Smooth muscle cell (in vitro differentiated cells): Measurements from ENCODE around the gene GZF1. TPM values are rescaled to one million over a fixed set of nuclear protein-coding genes. Genes with fewer than 3 reads are reported as not detected.
A peak's percentile ranks its signal among the peaks of the same experiment; 100 is the strongest.

Experiments used
- DNase-seq: peaks from one replicate; lab custom pipeline; 2025; ENCODE audit not compliant: unreplicated experiment; lab: John Stamatoyannopoulos, UW
- H2AFZ ChIP-seq: fragments of 200-600 bp; sonication (generic); 2 replicates; pipeline ENCODE4 v1.6.0; 2016; ENCODE audit warnings: antibody characterized with exemption, low read depth, mild to moderate bottlenecking
- H3F3A ChIP-seq: fragments of 200-600 bp; sonication (generic); 2 replicates; pipeline ENCODE4 v1.6.0; 2017; ENCODE audit warnings: antibody characterized with exemption, low read depth
- H3K27ac ChIP-seq: fragments of 200-600 bp; sonication (generic); 2 replicates; pipeline ENCODE4 v1.5.1; 2016; ENCODE audit warnings: low read depth, mild to moderate bottlenecking
- H3K27me3 ChIP-seq: fragments of 200-600 bp; sonication (generic); 2 replicates; pipeline ENCODE4 v1.6.1; 2016; ENCODE audit warnings: low read depth, mild to moderate bottlenecking
- H3K36me3 ChIP-seq: fragments of 200-600 bp; sonication (generic); 2 replicates; pipeline ENCODE4 v1.5.1; 2016; ENCODE audit warnings: low read depth
- H3K4me1 ChIP-seq: fragments of 200-600 bp; sonication (generic); 2 replicates; pipeline ENCODE4 v1.5.1; 2016; ENCODE audit warnings: low read depth
- H3K4me2 ChIP-seq: fragments of 200-600 bp; sonication (generic); 2 replicates; pipeline ENCODE4 v1.6.0; 2016; ENCODE audit warnings: mild to moderate bottlenecking
- H3K4me3 ChIP-seq: fragments of 200-600 bp; sonication (generic); 2 replicates; pipeline ENCODE4 v1.5.1; 2016; ENCODE audit warnings: mild to moderate bottlenecking
- H3K79me2 ChIP-seq: fragments of 200-600 bp; sonication (generic); 2 replicates; pipeline ENCODE4 v1.6.0; 2016; ENCODE audit warnings: low read depth, mild to moderate bottlenecking
- H3K9ac ChIP-seq: fragments of 200-600 bp; sonication (generic); 2 replicates; pipeline ENCODE4 v1.6.0; 2016; ENCODE audit warnings: low read depth
- H3K9me3 ChIP-seq: fragments of 200-600 bp; sonication (generic); replicated peaks from 2 replicates; pipeline ENCODE4 v1.5.1; 2016; ENCODE audit warnings: low read depth
- H4K20me1 ChIP-seq: fragments of 200-600 bp; sonication (generic); 2 replicates; pipeline ENCODE4 v1.6.0; 2016; ENCODE audit warnings: low read depth
- WGBS: methylation state at CpG from one replicate; pipeline ENCODE4 v1.1.7; 2016; ENCODE audit warnings: low lambda C conversion rate; 5-methylcytosine and 5-hydroxymethylcytosine counted together
- polyA plus RNA-seq: library from polyadenylated mRNA; unstranded; fragments of >200 nt; fragmentation: Nextera tagmentation; extraction: Ambion mirVana; gene quantifications from 2 replicates; pipeline ENCODE4 v1.2.1, GENCODE V29; 2016
- total RNA-seq: library from RNA; depleted of rRNA; stranded (reverse); fragments of >200 nt; gene quantifications from 2 replicates; pipeline ENCODE4 v1.2.3, GENCODE V29; 2014
- TF ChIP-seq, protein P1 (sequence below): fragments of 200-600 bp; sonication (generic); IDR thresholded peaks from 2 replicates; pipeline ENCODE4 v1.5.1; 2017; ENCODE audit warnings: borderline replicate concordance, mild to moderate bottlenecking, antibody characterized with exemption; ENCODE audit not compliant: insufficient read depth, poor library complexity, severe bottlenecking

The GZF1 gene
- total and polyA plus RNA-seq, 2 experiments from 2014 or later, result 6.0 to 13.7 TPM

DNA sequence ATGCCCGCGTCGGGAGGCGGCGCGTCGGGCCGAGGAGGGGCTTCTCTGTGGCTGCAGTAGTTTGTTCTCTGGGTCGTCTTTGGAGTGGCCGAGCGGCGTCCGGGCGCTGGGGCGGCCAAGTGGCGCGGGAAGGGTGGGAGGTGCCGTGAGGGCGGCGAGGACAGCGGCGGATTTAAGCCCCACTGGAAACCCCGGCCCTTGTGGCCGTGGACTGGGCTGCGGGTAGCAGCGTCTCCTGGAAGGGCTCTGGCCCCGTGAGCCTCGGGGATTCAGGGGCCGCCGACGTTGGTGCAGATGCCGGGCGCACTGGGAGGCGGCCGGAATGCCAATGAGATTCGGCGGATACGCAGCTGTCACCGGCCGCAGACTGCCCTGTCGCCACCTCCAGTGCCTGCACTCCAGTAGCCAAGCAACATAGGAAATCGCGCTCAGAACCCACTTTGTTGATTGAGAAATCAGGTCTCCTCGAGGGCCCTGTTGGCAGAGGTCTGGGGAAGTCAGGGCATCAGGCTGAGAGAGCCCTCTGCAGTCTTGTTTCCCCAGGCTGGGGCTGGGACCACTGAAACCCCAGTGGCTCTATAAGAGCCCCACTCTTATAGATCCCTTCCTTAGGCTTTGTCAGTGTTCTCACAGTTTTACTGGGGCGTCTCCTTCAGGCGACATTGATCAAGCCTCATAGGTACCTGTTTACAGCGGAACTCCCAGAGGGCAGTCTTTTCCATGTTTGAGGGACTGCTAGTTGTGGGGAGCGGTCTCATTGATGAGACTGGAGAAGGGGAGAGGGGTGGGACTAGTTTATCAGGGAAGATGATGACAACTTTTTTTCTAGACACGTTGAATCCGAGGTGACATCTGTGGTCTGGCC lies 642 bp downstream of the GZF1 start:
- Histone ChIP-seq H3K9ac (peak overlapping the region; percentile 90), H3K79me2 (peaks cover 54% of the 10 kb centered on the region), H2AFZ (peak overlapping the region; percentile 67), H3K27ac (peak overlapping the region; percentile 88), H3K36me3 (no peaks in the 10 kb centered on the region), H3K9me3 (no peaks in the 10 kb centered on the region), H3K4me3 (peak overlapping the region; percentile 82), H3K4me1 (peaks cover 14% of the 10 kb centered on the region), H3K4me2 (peak overlapping the region; percentile 86), H3F3A (peaks cover 9% of the 10 kb centered on the region), H3K27me3 (no peaks in the 10 kb centered on the region), H4K20me1 (peaks cover 47% of the 10 kb centered on the region)
- peak; percentile 77 for DNase-seq
- 7% methylated on average over 38 of the region's 50 CpGs for WGBS
- TF ChIP-seq, protein P1, sequence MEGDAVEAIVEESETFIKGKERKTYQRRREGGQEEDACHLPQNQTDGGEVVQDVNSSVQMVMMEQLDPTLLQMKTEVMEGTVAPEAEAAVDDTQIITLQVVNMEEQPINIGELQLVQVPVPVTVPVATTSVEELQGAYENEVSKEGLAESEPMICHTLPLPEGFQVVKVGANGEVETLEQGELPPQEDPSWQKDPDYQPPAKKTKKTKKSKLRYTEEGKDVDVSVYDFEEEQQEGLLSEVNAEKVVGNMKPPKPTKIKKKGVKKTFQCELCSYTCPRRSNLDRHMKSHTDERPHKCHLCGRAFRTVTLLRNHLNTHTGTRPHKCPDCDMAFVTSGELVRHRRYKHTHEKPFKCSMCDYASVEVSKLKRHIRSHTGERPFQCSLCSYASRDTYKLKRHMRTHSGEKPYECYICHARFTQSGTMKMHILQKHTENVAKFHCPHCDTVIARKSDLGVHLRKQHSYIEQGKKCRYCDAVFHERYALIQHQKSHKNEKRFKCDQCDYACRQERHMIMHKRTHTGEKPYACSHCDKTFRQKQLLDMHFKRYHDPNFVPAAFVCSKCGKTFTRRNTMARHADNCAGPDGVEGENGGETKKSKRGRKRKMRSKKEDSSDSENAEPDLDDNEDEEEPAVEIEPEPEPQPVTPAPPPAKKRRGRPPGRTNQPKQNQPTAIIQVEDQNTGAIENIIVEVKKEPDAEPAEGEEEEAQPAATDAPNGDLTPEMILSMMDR, result no peak

DNA sequence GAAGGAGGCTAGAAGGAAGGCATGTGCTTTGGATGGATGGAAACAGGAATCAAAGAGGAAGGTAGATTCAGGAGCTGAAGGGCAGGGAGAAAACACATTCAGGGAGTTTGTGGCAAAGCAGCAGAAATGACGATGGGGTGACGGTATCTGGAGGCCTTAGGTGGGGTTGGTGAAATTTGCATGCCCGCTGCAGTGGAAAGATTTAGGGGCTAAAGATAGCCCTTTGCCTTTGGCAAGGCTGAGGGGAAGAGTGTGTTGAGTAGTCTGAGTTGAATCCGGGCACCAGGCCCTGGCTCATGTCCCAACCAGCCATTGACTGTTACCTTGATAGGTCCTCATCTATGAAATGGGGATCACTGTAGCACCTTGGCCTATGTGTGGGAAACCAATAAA lies 1.3 kb downstream of the GZF1 start:
- Histone ChIP-seq H3K27me3 (no peaks in the 10 kb centered on the region), H4K20me1 (peaks cover 53% of the 10 kb centered on the region), H2AFZ (no peak overlapping the region), H3K9me3 (no peaks in the 10 kb centered on the region), H3K36me3 (no peaks in the 10 kb centered on the region), H3K4me2 (peak overlapping the region; percentile 86), H3K27ac (peak overlapping the region; percentile 88), H3K4me3 (peak overlapping the region; percentile 82), H3K79me2 (peaks cover 61% of the 10 kb centered on the region), H3K4me1 (peaks cover 14% of the 10 kb centered on the region), H3F3A (peaks cover 8% of the 10 kb centered on the region), H3K9ac (no peak overlapping the region)
- DNase-seq, result no peak
- 90% methylated on average over 4 of the region's 4 CpGs for WGBS
- TF ChIP-seq, protein P1, result no peak

DNA sequence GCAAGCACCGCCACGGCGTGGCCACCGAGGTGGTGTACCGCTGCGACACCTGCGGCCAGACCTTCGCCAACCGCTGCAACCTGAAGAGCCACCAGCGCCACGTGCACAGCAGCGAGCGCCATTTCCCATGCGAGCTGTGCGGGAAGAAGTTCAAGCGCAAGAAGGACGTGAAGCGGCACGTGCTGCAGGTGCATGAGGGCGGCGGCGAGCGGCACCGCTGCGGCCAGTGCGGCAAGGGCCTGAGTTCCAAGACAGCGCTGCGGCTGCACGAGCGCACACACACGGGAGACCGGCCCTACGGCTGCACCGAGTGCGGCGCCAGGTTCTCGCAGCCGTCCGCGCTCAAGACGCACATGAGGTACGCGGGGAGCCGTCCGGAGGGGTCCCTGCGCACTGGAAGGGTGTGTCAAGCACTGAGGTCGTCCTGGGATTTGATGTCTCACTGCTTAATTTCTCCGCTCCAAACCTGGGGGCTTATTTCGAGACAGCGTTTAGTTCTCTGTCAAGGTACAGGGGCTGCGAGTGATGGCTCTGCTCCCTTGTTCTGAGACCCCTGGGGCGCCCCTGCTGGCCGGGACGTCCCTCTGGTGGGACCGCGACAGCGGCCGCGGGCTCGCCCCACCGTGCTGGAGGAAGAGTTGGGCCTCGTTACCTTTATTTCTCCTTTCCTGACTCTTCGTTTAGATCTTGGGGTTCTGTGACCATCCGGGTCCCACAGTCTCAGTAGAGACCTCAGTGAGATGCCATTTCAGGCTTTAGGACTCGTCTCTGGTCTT lies 3.6 kb downstream of the GZF1 start:
- TF ChIP-seq, protein P1, result no peak
- H3K27me3 ChIP-seq, result no peaks in the 10 kb centered on the region
- no peak overlapping the region for H3K4me3 ChIP-seq
- no peak overlapping the region for H3K9ac ChIP-seq
- WGBS, result 95% methylated on average over 65 of the region's 65 CpGs
- H3K79me2 ChIP-seq, result peaks cover 63% of the 10 kb centered on the region
- H3K36me3 ChIP-seq, result peaks cover 6% of the 10 kb centered on the region
- no peaks in the 10 kb centered on the region for H3F3A ChIP-seq
- no peak overlapping the region for H3K4me2 ChIP-seq
- H2AFZ ChIP-seq, result no peak overlapping the region
- no peak overlapping the region for H3K27ac ChIP-seq
- no peaks in the 10 kb centered on the region for H3K9me3 ChIP-seq
- no peak for DNase-seq
- peaks cover 67% of the 10 kb centered on the region for H4K20me1 ChIP-seq
- peaks cover 9% of the 10 kb centered on the region for H3K4me1 ChIP-seq
